Loucy (cell line): ENCODE data around the gene SNRPN.

Source experiments
- H2AFZ ChIP-seq: fragments of 200-600 bp; sonication (generic); 2 replicates; pipeline ENCODE4 v1.6.0; 2016; ENCODE audit warnings: antibody characterized with exemption, mild to moderate bottlenecking, low read length, moderate library complexity
- H3F3A ChIP-seq: fragments of 200-600 bp; 2 replicates; pipeline ENCODE4 v1.6.0; 2016; ENCODE audit warnings: antibody characterized with exemption, low read depth, mild to moderate bottlenecking
- H3K27me3 ChIP-seq: fragments of 200-600 bp; sonication (generic); 2 replicates; pipeline ENCODE4 v1.6.1; 2014; ENCODE audit warnings: low read length, mild to moderate bottlenecking; ENCODE audit not compliant: insufficient read depth, poor library complexity, severe bottlenecking
- H3K36me3 ChIP-seq: fragments of 200-600 bp; sonication (generic); 2 replicates; pipeline ENCODE4 v1.6.1; 2016; ENCODE audit warnings: low read length; ENCODE audit not compliant: insufficient read depth
- H3K4me1 ChIP-seq: fragments of 200-600 bp; sonication (generic); 2 replicates; pipeline ENCODE4 v1.5.1; 2014; ENCODE audit warnings: low read length, mild to moderate bottlenecking; ENCODE audit not compliant: insufficient read depth, poor library complexity, severe bottlenecking
- H3K4me2 ChIP-seq: fragments of 200-600 bp; sonication (generic); 2 replicates; pipeline ENCODE4 v1.6.0; 2014; ENCODE audit warnings: antibody characterized with exemption, low read length, low read depth, mild to moderate bottlenecking; ENCODE audit not compliant: poor library complexity, severe bottlenecking
- H3K4me3 ChIP-seq: fragments of 200-600 bp; sonication (generic); 2 replicates; pipeline ENCODE4 v1.5.1; 2014; ENCODE audit warnings: low read length, mild to moderate bottlenecking, mixed read lengths; ENCODE audit not compliant: poor library complexity, severe bottlenecking
- H3K79me2 ChIP-seq: fragments of 200-600 bp; sonication (generic); 2 replicates; pipeline ENCODE4 v1.6.1; 2014; ENCODE audit warnings: low read length; ENCODE audit not compliant: insufficient read depth
- H3K9ac ChIP-seq: fragments of 200-600 bp; sonication (generic); 2 replicates; pipeline ENCODE4 v1.6.0; 2014; ENCODE audit warnings: mild to moderate bottlenecking, low read depth, low read length, moderate library complexity; ENCODE audit not compliant: poor library complexity, severe bottlenecking
- H3K9me2 ChIP-seq: fragments of 200-600 bp; sonication (generic); replicated peaks from 2 replicates; pipeline ENCODE4 v1.6.1; 2016; ENCODE audit warnings: low read depth, low read length, mixed read lengths
- H3K9me3 ChIP-seq: fragments of 200-600 bp; sonication (generic); 2 replicates; pipeline ENCODE4 v1.6.1; 2014; ENCODE audit warnings: mild to moderate bottlenecking, antibody characterized with exemption, low read length, low read depth; ENCODE audit not compliant: insufficient read depth
- H4K20me1 ChIP-seq: fragments of 200-600 bp; sonication (generic); 2 replicates; pipeline ENCODE4 v1.6.0; 2014; ENCODE audit warnings: antibody characterized with exemption, low read length, mild to moderate bottlenecking; ENCODE audit not compliant: insufficient read depth, poor library complexity, severe bottlenecking
- EZH2phosphoT487 ChIP-seq: fragments of 200-600 bp; IDR thresholded peaks from 2 replicates; pipeline ENCODE4 v1.6.1; 2018; ENCODE audit warnings: antibody characterized with exemption, mild to moderate bottlenecking, moderate library complexity, borderline replicate concordance
- TF ChIP-seq, protein P1 (sequence below): fragments of 200-600 bp; sonication (generic); conservative IDR thresholded peaks from 2 replicates; pipeline ENCODE4 v1.5.1; 2014; ENCODE audit warnings: mild to moderate bottlenecking, antibody characterized with exemption, low read length

The SNRPN gene

GRCh38 chr15:25019434-25019833 lies 64.6 kb downstream of the SNRPN start:
- H3K27me3 ChIP-seq: no peaks in the 10 kb centered on the region
- H3K9ac ChIP-seq: no peak overlapping the region
- no peaks in the 10 kb centered on the region for H4K20me1 ChIP-seq
- no peaks in the 10 kb centered on the region for H3K36me3 ChIP-seq
- TF ChIP-seq EZH2phosphoT487: no peak
- TF ChIP-seq, protein P1, sequence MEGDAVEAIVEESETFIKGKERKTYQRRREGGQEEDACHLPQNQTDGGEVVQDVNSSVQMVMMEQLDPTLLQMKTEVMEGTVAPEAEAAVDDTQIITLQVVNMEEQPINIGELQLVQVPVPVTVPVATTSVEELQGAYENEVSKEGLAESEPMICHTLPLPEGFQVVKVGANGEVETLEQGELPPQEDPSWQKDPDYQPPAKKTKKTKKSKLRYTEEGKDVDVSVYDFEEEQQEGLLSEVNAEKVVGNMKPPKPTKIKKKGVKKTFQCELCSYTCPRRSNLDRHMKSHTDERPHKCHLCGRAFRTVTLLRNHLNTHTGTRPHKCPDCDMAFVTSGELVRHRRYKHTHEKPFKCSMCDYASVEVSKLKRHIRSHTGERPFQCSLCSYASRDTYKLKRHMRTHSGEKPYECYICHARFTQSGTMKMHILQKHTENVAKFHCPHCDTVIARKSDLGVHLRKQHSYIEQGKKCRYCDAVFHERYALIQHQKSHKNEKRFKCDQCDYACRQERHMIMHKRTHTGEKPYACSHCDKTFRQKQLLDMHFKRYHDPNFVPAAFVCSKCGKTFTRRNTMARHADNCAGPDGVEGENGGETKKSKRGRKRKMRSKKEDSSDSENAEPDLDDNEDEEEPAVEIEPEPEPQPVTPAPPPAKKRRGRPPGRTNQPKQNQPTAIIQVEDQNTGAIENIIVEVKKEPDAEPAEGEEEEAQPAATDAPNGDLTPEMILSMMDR: no peak
- no peaks in the 10 kb centered on the region for H3K79me2 ChIP-seq
- no peak overlapping the region for H3K4me3 ChIP-seq
- no peaks in the 10 kb centered on the region for H3F3A ChIP-seq
- H3K4me1 ChIP-seq: no peaks in the 10 kb centered on the region
- H3K9me3 ChIP-seq: no peaks in the 10 kb centered on the region; the same call in 1 of the 2 replicates
- no peak overlapping the region for H3K4me2 ChIP-seq
- no peaks in the 10 kb centered on the region for H3K9me2 ChIP-seq
- no peak overlapping the region for H2AFZ ChIP-seq

- H4K20me1 ChIP-seq: no peaks in the 10 kb centered on the region
- no peaks in the 10 kb centered on the region for H3K36me3 ChIP-seq
- no peak overlapping the region for H3K4me2 ChIP-seq
- H3K27me3 ChIP-seq: no peaks in the 10 kb centered on the region
- TF ChIP-seq EZH2phosphoT487: no peak
- TF ChIP-seq, protein P1: no peak
- no peaks in the 10 kb centered on the region for H3K4me1 ChIP-seq
- H3K79me2 ChIP-seq: no peaks in the 10 kb centered on the region
- H3K9ac ChIP-seq: no peak overlapping the region
- H3K9me2 ChIP-seq: no peaks in the 10 kb centered on the region
- no peaks in the 10 kb centered on the region; the same call in 1 of the 2 replicates for H3K9me3 ChIP-seq
- H3K4me3 ChIP-seq: no peak overlapping the region
- no peaks in the 10 kb centered on the region for H3F3A ChIP-seq
- H2AFZ ChIP-seq: no peak overlapping the region
Observed at GRCh38 chr15:25022233-25022632, 67.4 kb downstream of the SNRPN start.
